ENCODE results near the gene ESYT1. TPM values are rescaled to one million over a fixed set of nuclear protein-coding genes. Genes with fewer than 3 reads are reported as not detected.

The ESYT1 gene
- total and polyA plus RNA-seq, 10 of the 15 experiments (the other 5 are each of a cell fraction or from before 2014, with no cell fraction given): 47.5 to 120 (median 87.1) TPM

GRCh38 chr12:56152132-56152755 is 24.2 kb downstream of the ESYT1 start, which contains the start of gene MYL6B (continued):
- 0 out of 2 replicates have a peak, but pooled peaks have one; percentile 49 for TF ChIP-seq MYB (IDR thresholded peaks at IDR 0.05; ENCODE audit: borderline replicate concordance, low read depth, low read length)
- TF ChIP-seq RFX5 (IDR thresholded peaks at IDR 0.05; ENCODE audit: low read depth, low read length): no peak
- TF ChIP-seq NFYB (IDR thresholded peaks at IDR 0.05; ENCODE audit: insufficient read depth, low read depth, low read length): no peak
- TF ChIP-seq RB1 (IDR thresholded peaks at IDR 0.05; ENCODE audit: borderline replicate concordance): no peak
- no peak for TF ChIP-seq CBX3 (IDR thresholded peaks at IDR 0.05; ENCODE audit: borderline replicate concordance, low read depth)
- peak; percentile 64; the same call in 1 of the 2 replicates for TF ChIP-seq PAX5 (IDR thresholded peaks at IDR 0.05; ENCODE audit: borderline replicate concordance, low read depth, low read length)
- no peak for TF ChIP-seq HDAC6 (IDR thresholded peaks at IDR 0.05; ENCODE audit: unreplicated experiment)
- TF ChIP-seq YBX1 (IDR thresholded peaks at IDR 0.05): no peak
- no peak for TF ChIP-seq MTA3 (IDR thresholded peaks at IDR 0.05; ENCODE audit: borderline replicate concordance, low read length)
- no peak for TF ChIP-seq IRF5 (IDR thresholded peaks at IDR 0.05; ENCODE audit: borderline replicate concordance)
- no peak for TF ChIP-seq RBBP5 (conservative IDR thresholded peaks at IDR 0.05)
- TF ChIP-seq ZNF274 (IDR thresholded peaks at IDR 0.05; ENCODE audit: insufficient read depth, insufficient read length): no peak
- TF ChIP-seq CUX1 (IDR thresholded peaks at IDR 0.05; ENCODE audit: insufficient replicate concordance, low read depth, low read length): no peak
- no peak for TF ChIP-seq ZNF24 (IDR thresholded peaks at IDR 0.05)
- TF ChIP-seq, protein P1, sequence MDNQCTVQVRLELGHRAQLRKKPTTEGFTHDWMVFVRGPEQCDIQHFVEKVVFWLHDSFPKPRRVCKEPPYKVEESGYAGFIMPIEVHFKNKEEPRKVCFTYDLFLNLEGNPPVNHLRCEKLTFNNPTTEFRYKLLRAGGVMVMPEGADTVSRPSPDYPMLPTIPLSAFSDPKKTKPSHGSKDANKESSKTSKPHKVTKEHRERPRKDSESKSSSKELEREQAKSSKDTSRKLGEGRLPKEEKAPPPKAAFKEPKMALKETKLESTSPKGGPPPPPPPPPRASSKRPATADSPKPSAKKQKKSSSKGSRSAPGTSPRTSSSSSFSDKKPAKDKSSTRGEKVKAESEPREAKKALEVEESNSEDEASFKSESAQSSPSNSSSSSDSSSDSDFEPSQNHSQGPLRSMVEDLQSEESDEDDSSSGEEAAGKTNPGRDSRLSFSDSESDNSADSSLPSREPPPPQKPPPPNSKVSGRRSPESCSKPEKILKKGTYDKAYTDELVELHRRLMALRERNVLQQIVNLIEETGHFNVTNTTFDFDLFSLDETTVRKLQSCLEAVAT (IDR thresholded peaks at IDR 0.05): no peak
- TF ChIP-seq FOS (IDR thresholded peaks at IDR 0.05; ENCODE audit: borderline replicate concordance, extremely low read depth, insufficient read length): no peak
- TF ChIP-seq GABPA (IDR thresholded peaks at IDR 0.05; ENCODE audit: low read depth): peak; percentile 85
- TF ChIP-seq BRCA1 (IDR thresholded peaks at IDR 0.05; ENCODE audit: low read depth, low read length): no peak
- TF ChIP-seq CBX5 (IDR thresholded peaks at IDR 0.05; ENCODE audit: low read depth): no peak
- TF ChIP-seq KLF5 (IDR thresholded peaks at IDR 0.05; ENCODE audit: partially characterized antibody): no peak
